ENCODE results near the gene CLIP1.

- no peak for TF ChIP-seq POLR2A (IDR thresholded peaks at IDR 0.05; ENCODE audit: low read length)
- TF ChIP-seq GATA1 (IDR thresholded peaks at IDR 0.05; ENCODE audit: low read depth, low read length), result no peak
Measured at GRCh38 chr12:122407208-122407607, 15.3 kb downstream of the CLIP1 start.
